Activated T-helper 1 cell treated with anti-CD3 and anti-CD28 coated beads, Interleukin-12 subunit alpha, Interleukin-12 subunit beta, Interleukin-2, Interleukin-4 antibody, amounts not matched to agents 30 ng/mL and 10 ng/mL and 1 ng/mL, durations not matched to agents 14 hours and 24 hours and 36 hours (primary cell): ENCODE data around the gene AGO3. TPM values are rescaled to one million over a fixed set of nuclear protein-coding genes. Genes with fewer than 3 reads are reported as not detected.
A peak's percentile ranks its signal among the peaks of the same experiment; 100 is the strongest.
"Not testable (repeated sequence)": the region's sequence is repeated elsewhere in the genome, so short reads cannot be mapped to it uniquely, and the experiment has no call there.

Experiments used
- DNase-seq: peaks from one replicate; pipeline ENCODE4 v3.0.0; 2021; ENCODE audit warnings: low spot score
- H3K27ac Mint-ChIP-seq: one replicate; pipeline ENCODE4 v1.8.0; 2021; ENCODE audit warnings: mild to moderate bottlenecking, mixed read lengths
- H3K27me3 Mint-ChIP-seq: one replicate; pipeline ENCODE4 v1.8.0; 2022; ENCODE audit warnings: mild to moderate bottlenecking, moderate library complexity, mixed read lengths; ENCODE audit not compliant: insufficient read depth
- H3K36me3 Mint-ChIP-seq: one replicate; pipeline ENCODE4 v1.8.0; 2021; ENCODE audit warnings: low read depth, mixed read lengths
- H3K4me1 Mint-ChIP-seq: one replicate; pipeline ENCODE4 v1.8.0; 2021; ENCODE audit warnings: low read depth, mixed read lengths
- H3K4me3 Mint-ChIP-seq: one replicate; pipeline ENCODE4 v1.8.0; 2021; ENCODE audit warnings: mild to moderate bottlenecking, moderate library complexity, mixed read lengths
- H3K9me3 Mint-ChIP-seq: one replicate; pipeline ENCODE4 v1.8.0; 2021; ENCODE audit warnings: mixed read lengths
- intact Hi-C: fragments of 100-400 bp; cut with micrococcal nuclease; formaldehyde crosslinking; loops from one replicate; pipeline ENCODE4 v1.15.1; 2024
- total RNA-seq: library from RNA; stranded (reverse); gene quantifications from 2 replicates; pipeline ENCODE4 v1.2.3, GENCODE V29; 2022

Gene AGO3
- total RNA-seq = 26.1 and 33.6 TPM in 2 replicates

GRCh38 chr1:35930593-35931445 is at the start of gene AGO3:
Gene AGO3 (plus strand): TSS chr1:35931105. CDS start chr1:35931427, 322 bp downstream.
- H3K27ac Mint-ChIP-seq = peak within 1 kb of the TSS; percentile 97
- intact Hi-C loops = loop anchor here (1.0 to 10.0 kb wide), 12 partner anchors 11 to 899 kb away; partner anchors contain the start of genes ADPRS, AGO1, AGO4 and C1orf216
- peak; percentile 87 for DNase-seq

GRCh38 chr1:35881850-35882273 is 49.0 kb upstream of the AGO3 start:
- peaks cover 6% of the 10 kb centered on the region for H3K27me3 Mint-ChIP-seq
- intact Hi-C loops = loop anchor here (5.0 kb wide), 3 partner anchors 265 to 1715 kb away; partner anchors contain the start of genes GNL2 and TRAPPC3
- H3K4me3 Mint-ChIP-seq = peak overlapping the region; percentile 61
- H3K27ac Mint-ChIP-seq = no peak overlapping the region
- peaks cover 39% of the 10 kb centered on the region for H3K4me1 Mint-ChIP-seq
- no peaks in the 10 kb centered on the region for H3K36me3 Mint-ChIP-seq
- no peaks in the 10 kb centered on the region for H3K9me3 Mint-ChIP-seq
- DNase-seq = no peak

More at GRCh38 chr1:35930593-35931445, at the start of gene AGO3:
- peak within 1 kb of the TSS; percentile 93 for H3K4me3 Mint-ChIP-seq
- H3K9me3 Mint-ChIP-seq = no peaks in the 10 kb centered on the region
- peaks cover 4% of the 10 kb centered on the region for H3K36me3 Mint-ChIP-seq
- peaks cover 36% of the 10 kb centered on the region for H3K4me1 Mint-ChIP-seq
- H3K27me3 Mint-ChIP-seq = no peaks in the 10 kb centered on the region

GRCh38 chr1:35882586-35882944 is 48.3 kb upstream of the AGO3 start:
- Mint-ChIP-seq H3K4me1 (peaks cover 46% of the 10 kb centered on the region), H3K36me3 (no peaks in the 10 kb centered on the region), H3K9me3 (no peaks in the 10 kb centered on the region), H3K4me3 (peak overlapping the region; percentile 61), H3K27ac (no peak overlapping the region), H3K27me3 (peaks cover 6% of the 10 kb centered on the region)
- no peak for DNase-seq
- intact Hi-C loops = loop anchor here (5.0 kb wide), 3 partner anchors 265 to 1715 kb away; partner anchors contain the start of genes GNL2 and TRAPPC3

- Mint-ChIP-seq H3K27ac (peak within 1 kb of the TSS; percentile 64), H3K9me3 (no peaks in the 10 kb centered on the region), H3K36me3 (no peaks in the 10 kb centered on the region), H3K27me3 (peaks cover 6% of the 10 kb centered on the region), H3K4me1 (peaks cover 48% of the 10 kb centered on the region), H3K4me3 (peak within 1 kb of the TSS; percentile 95)
- DNase-seq = peak; percentile 97
- intact Hi-C loops = loop anchor here (1.0 to 5.0 kb wide), 7 partner anchors 48 to 1714 kb away; partner anchors contain the start of genes AGO3, GNL2, THRAP3 and TRAPPC3
Measured at GRCh38 chr1:35882945-35883634, 47.8 kb upstream of the AGO3 start, which contains the start of gene AGO1. Gene AGO1 (plus strand): TSS chr1:35883209. CDS start chr1:35883422, 213 bp downstream.

GRCh38 chr1:35883635-35884101 is 47.2 kb upstream of the AGO3 start:
- peak; percentile 26 for DNase-seq
- no peaks in the 10 kb centered on the region for H3K9me3 Mint-ChIP-seq
- intact Hi-C loops = loop anchor here (1.0 to 5.0 kb wide), 7 partner anchors 48 to 1714 kb away; partner anchors contain the start of genes AGO3, GNL2, THRAP3 and TRAPPC3
- H3K27ac Mint-ChIP-seq = peak overlapping the region; percentile 64
- peaks cover 4% of the 10 kb centered on the region for H3K36me3 Mint-ChIP-seq
- H3K27me3 Mint-ChIP-seq = peaks cover 6% of the 10 kb centered on the region
- peaks cover 48% of the 10 kb centered on the region for H3K4me1 Mint-ChIP-seq
- peak overlapping the region; percentile 95 for H3K4me3 Mint-ChIP-seq

GRCh38 chr1:35884934-35885333 is 46.0 kb upstream of the AGO3 start:
- peaks cover 48% of the 10 kb centered on the region for H3K4me1 Mint-ChIP-seq
- no peaks in the 10 kb centered on the region for H3K9me3 Mint-ChIP-seq
- peaks cover 3% of the 10 kb centered on the region for H3K27me3 Mint-ChIP-seq
- H3K36me3 Mint-ChIP-seq = peaks cover 7% of the 10 kb centered on the region
- H3K4me3 Mint-ChIP-seq = peak overlapping the region; percentile 56
- no peak overlapping the region for H3K27ac Mint-ChIP-seq
- no peak for DNase-seq
- intact Hi-C loops = loop anchor here (5.0 kb wide), 3 partner anchors 262 to 1712 kb away; partner anchors contain the start of genes GNL2 and TRAPPC3

GRCh38 chr1:35885961-35886558 is 44.8 kb upstream of the AGO3 start:
- no peak for DNase-seq
- no peak overlapping the region for H3K4me3 Mint-ChIP-seq
- H3K9me3 Mint-ChIP-seq = no peaks in the 10 kb centered on the region
- H3K4me1 Mint-ChIP-seq = peaks cover 48% of the 10 kb centered on the region
- H3K36me3 Mint-ChIP-seq = peaks cover 11% of the 10 kb centered on the region
- intact Hi-C loops = no loop called here
- no peak overlapping the region for H3K27ac Mint-ChIP-seq
- H3K27me3 Mint-ChIP-seq = peaks cover 3% of the 10 kb centered on the region

- peak overlapping the region; percentile 30 for H3K27ac Mint-ChIP-seq
- H3K9me3 Mint-ChIP-seq = no peaks in the 10 kb centered on the region
- H3K4me3 Mint-ChIP-seq = no peak overlapping the region
- peaks cover under 1% of the 10 kb centered on the region for H3K27me3 Mint-ChIP-seq
- no peak for DNase-seq
- peaks cover 46% of the 10 kb centered on the region for H3K4me1 Mint-ChIP-seq
- peaks cover 13% of the 10 kb centered on the region for H3K36me3 Mint-ChIP-seq
- intact Hi-C loops = no loop called here
Measured at GRCh38 chr1:35886577-35887431, 44.1 kb upstream of the AGO3 start.

GRCh38 chr1:35887508-35887907 is 43.4 kb upstream of the AGO3 start:
- no peak overlapping the region for H3K27ac Mint-ChIP-seq
- H3K9me3 Mint-ChIP-seq = no peaks in the 10 kb centered on the region
- no peak for DNase-seq
- intact Hi-C loops = no loop called here
- no peaks in the 10 kb centered on the region for H3K27me3 Mint-ChIP-seq
- H3K4me1 Mint-ChIP-seq = peaks cover 39% of the 10 kb centered on the region
- peaks cover 13% of the 10 kb centered on the region for H3K36me3 Mint-ChIP-seq
- H3K4me3 Mint-ChIP-seq = no peak overlapping the region

GRCh38 chr1:35888255-35888654 is 42.6 kb upstream of the AGO3 start:
- H3K27me3 Mint-ChIP-seq = no peaks in the 10 kb centered on the region
- no peak overlapping the region for H3K4me3 Mint-ChIP-seq
- intact Hi-C loops = no loop called here
- no peaks in the 10 kb centered on the region for H3K9me3 Mint-ChIP-seq
- H3K4me1 Mint-ChIP-seq = peaks cover 35% of the 10 kb centered on the region
- no peak for DNase-seq
- H3K36me3 Mint-ChIP-seq = peaks cover 13% of the 10 kb centered on the region
- H3K27ac Mint-ChIP-seq = no peak overlapping the region

- H3K4me3 Mint-ChIP-seq, H3K27me3 Mint-ChIP-seq, H3K9me3 Mint-ChIP-seq, intact Hi-C loops, H3K27ac Mint-ChIP-seq, DNase-seq: not testable (repeated sequence)
- Mint-ChIP-seq H3K4me1 (peaks cover 35% of the 10 kb centered on the region), H3K36me3 (peaks cover 15% of the 10 kb centered on the region)
Measured at GRCh38 chr1:35888981-35889380, 41.9 kb upstream of the AGO3 start.
